Endothelial cell of umbilical vein (primary cell): ENCODE data around the gene SUGP2. TPM values are rescaled to one million over a fixed set of nuclear protein-coding genes. Genes with fewer than 3 reads are reported as not detected.

Experiments
- BruUV-seq: library from RNA; stranded (reverse); fragments of 400-500 nt; replicated peaks from 2 replicates; lab custom pipeline; 2021; lab: Mats Ljungman, UMichigan
- CTCF ChIA-PET: fragments of 300-600, 350-600 bp; sonication (Branson Sonifier 250); formaldehyde crosslinking; loops from one replicate; lab custom pipeline; 2021; ENCODE audit warnings: antibody characterized with exemption, inconsistent platforms; lab: Charles Lee
- POLR2A ChIA-PET: fragments of 300-600, 350-600 bp; sonication (Branson Sonifier 250); formaldehyde crosslinking; loops from one replicate; lab custom pipeline; 2021; ENCODE audit warnings: antibody characterized with exemption, inconsistent platforms; lab: Charles Lee
- DNase-seq: peaks from one replicate; pipeline ENCODE4 v3.0.0-alpha.2; 2011; ENCODE audit warnings: low read depth, low spot score
- FAIRE-seq: peaks from 2 replicates; lab custom pipeline; 2011; peaks lifted over from hg19 to GRCh38; lab: Jason Lieb, UNC
- H2AFZ ChIP-seq: 2 replicates; pipeline ENCODE4 v1.6.0; 2012; ENCODE audit warnings: low read depth, low read length, control low read depth, inconsistent platforms
- H3K27ac ChIP-seq: 2 replicates; pipeline ENCODE4 v1.5.1; 2011; ENCODE audit warnings: low read depth, mild to moderate bottlenecking, control low read depth, low read length, moderate library complexity; ENCODE audit not compliant: insufficient read depth
- H3K27me3 ChIP-seq, 2 experiments: 2 replicates each; pipeline versions ENCODE4 v1.6.0 to v1.6.1; 2011; ENCODE audit warnings: low read length in 2 of 2, mixed read lengths in 1 of 2; ENCODE audit not compliant: control insufficient read depth in 2 of 2, insufficient read depth in 2 of 2
- H3K36me3 ChIP-seq, 2 experiments: 2 replicates in 1 of 2; 3 replicates in 1 of 2; pipeline ENCODE4 v1.5.1; 2011; ENCODE audit warnings: low read length in 2 of 2, mild to moderate bottlenecking in 1 of 2, moderate library complexity in 1 of 2; ENCODE audit not compliant: control insufficient read depth in 2 of 2, insufficient read depth in 2 of 2; ENCODE audit errors: extremely low read depth in 1 of 2
- H3K4me1 ChIP-seq: 3 replicates; pipeline ENCODE4 v1.5.1; 2011; ENCODE audit warnings: mild to moderate bottlenecking, low read length; ENCODE audit not compliant: control insufficient read depth, insufficient read depth; ENCODE audit errors: extremely low read depth
- H3K4me2 ChIP-seq: 2 replicates; pipeline ENCODE4 v1.6.1; 2011; ENCODE audit warnings: low read length, control low read depth, mixed read lengths; ENCODE audit not compliant: insufficient read depth
- H3K4me3 ChIP-seq, 3 experiments: fragments of 200-600 bp in 1 of 3; sonication (generic), shearing (Covaris generic) in 1 of 3; replicated peaks in 1 of 3; 2 replicates each; pipeline ENCODE4 v1.5.1; 2011 to 2016; ENCODE audit warnings: control low read depth in 3 of 3, low read length in 3 of 3, mild to moderate bottlenecking in 2 of 3, inconsistent platforms in 1 of 3, low read depth in 1 of 3, moderate library complexity in 1 of 3; ENCODE audit not compliant: insufficient read depth in 1 of 3
- H3K79me2 ChIP-seq: 2 replicates; pipeline ENCODE4 v1.6.0; 2012; ENCODE audit warnings: low read length, inconsistent platforms; ENCODE audit not compliant: control insufficient read depth, insufficient read depth
- H3K9ac ChIP-seq: replicated peaks from 2 replicates; pipeline ENCODE3; 2011; ENCODE audit warnings: low read length, control low read depth; ENCODE audit not compliant: insufficient read depth; ENCODE audit errors: extremely low read depth
- H3K9me1 ChIP-seq: replicated peaks from 3 replicates; pipeline ENCODE4 v1.6.0; 2011; ENCODE audit warnings: mild to moderate bottlenecking, low read length; ENCODE audit not compliant: control insufficient read depth, insufficient read depth; ENCODE audit errors: extremely low read depth
- H3K9me3 ChIP-seq: replicated peaks from 2 replicates; pipeline ENCODE4 v1.5.1; 2012; ENCODE audit warnings: low read length, inconsistent platforms; ENCODE audit not compliant: control insufficient read depth, insufficient read depth
- H4K20me1 ChIP-seq: replicated peaks from 2 replicates; pipeline ENCODE3; 2011; ENCODE audit warnings: mild to moderate bottlenecking, low read length; ENCODE audit not compliant: control insufficient read depth, insufficient read depth; ENCODE audit errors: extremely low read depth
- EZH2 ChIP-seq: IDR thresholded peaks from 2 replicates; pipeline ENCODE4 v1.6.1; 2012; ENCODE audit warnings: borderline replicate concordance, low read depth, mild to moderate bottlenecking, moderate library complexity, low read length, inconsistent platforms; ENCODE audit not compliant: severe bottlenecking
- FOS ChIP-seq: IDR thresholded peaks from 2 replicates; pipeline ENCODE4 v1.6.1; 2011; ENCODE audit warnings: mild to moderate bottlenecking, low read length, moderate library complexity, borderline replicate concordance; ENCODE audit not compliant: insufficient read depth
- GATA2 ChIP-seq: IDR thresholded peaks from 2 replicates; pipeline ENCODE4 v1.7.0; 2011; ENCODE audit warnings: low read depth, mild to moderate bottlenecking, moderate library complexity, mixed read lengths, low read length; ENCODE audit not compliant: insufficient read length, insufficient read depth
- JUN ChIP-seq: IDR thresholded peaks from 2 replicates; pipeline ENCODE4 v1.6.1; 2011; ENCODE audit warnings: borderline replicate concordance, low read depth; ENCODE audit not compliant: insufficient read length, insufficient read depth
- MAX ChIP-seq: IDR thresholded peaks from 2 replicates; pipeline ENCODE4 v1.6.1; 2011; ENCODE audit not compliant: insufficient read depth, insufficient read length
- MYC ChIP-seq: IDR thresholded peaks from one replicate; pipeline ENCODE4 v1.6.1; 2011; ENCODE audit warnings: mild to moderate bottlenecking, low read depth, low read length
- POLR2A ChIP-seq: IDR thresholded peaks from 2 replicates; pipeline ENCODE4 v1.6.1; 2012; ENCODE audit warnings: low read depth, mild to moderate bottlenecking, control low read depth, low read length
- POLR2AphosphoS5 ChIP-seq: IDR thresholded peaks from 2 replicates; pipeline ENCODE4 v1.6.1; 2012; ENCODE audit warnings: low read depth, mild to moderate bottlenecking, control low read depth, low read length, moderate library complexity; ENCODE audit not compliant: insufficient read depth
- dilution Hi-C: fragments of 300-500 bp; cut with MboI; formaldehyde crosslinking; loops from one replicate; pipeline ENCODE4 v1.15.0; 2019; ENCODE audit warnings: low sequenced_read_pairs; ENCODE audit not compliant: extremely low pct_ligation_motif_present
- intact Hi-C: fragments of 100-400 bp; cut with micrococcal nuclease; formaldehyde crosslinking; loops from one replicate; pipeline ENCODE4 v1.10.0; 2022
- polyA plus RNA-seq, 4 experiments: library from polyadenylated mRNA; depleted of rRNA in 3 of 4; stranded (reverse) in 3 of 4; unstranded in 1 of 4; fragments of >200 nt; gene quantifications; 2 replicates each; pipeline versions ENCODE4 v1.2.1 to v1.2.3, GENCODE V29; 2011 to 2012; ENCODE audit warnings: missing spikeins in 1 of 4
- total RNA-seq: library from RNA; stranded (reverse); gene quantifications from 2 replicates; pipeline ENCODE4 v1.2.3, GENCODE V29; 2021
- TF ChIP-seq, protein P1 (sequence below), 2 donors: IDR thresholded peaks; 1 replicate in 1 of 2; 2 replicates in 1 of 2; pipeline ENCODE4 v1.5.1; 2011; ENCODE audit warnings: low read length in 2 of 2, mild to moderate bottlenecking in 2 of 2, moderate library complexity in 2 of 2, control low read depth in 1 of 2, inconsistent platforms in 1 of 2, low read depth in 1 of 2; ENCODE audit not compliant: insufficient read depth in 1 of 2; ENCODE audit errors: extremely low read depth in 1 of 2

SUGP2 gene
- total and polyA plus RNA-seq, 2 donors (not counting 3 experiments of a cell fraction or from before 2014, with no cell fraction given), result 44.6 to 79.7 TPM

GRCh38 chr19:19049406-19049805, 16.1 kb upstream of the SUGP2 start:
- CTCF ChIA-PET, result no interaction called here

DNA sequence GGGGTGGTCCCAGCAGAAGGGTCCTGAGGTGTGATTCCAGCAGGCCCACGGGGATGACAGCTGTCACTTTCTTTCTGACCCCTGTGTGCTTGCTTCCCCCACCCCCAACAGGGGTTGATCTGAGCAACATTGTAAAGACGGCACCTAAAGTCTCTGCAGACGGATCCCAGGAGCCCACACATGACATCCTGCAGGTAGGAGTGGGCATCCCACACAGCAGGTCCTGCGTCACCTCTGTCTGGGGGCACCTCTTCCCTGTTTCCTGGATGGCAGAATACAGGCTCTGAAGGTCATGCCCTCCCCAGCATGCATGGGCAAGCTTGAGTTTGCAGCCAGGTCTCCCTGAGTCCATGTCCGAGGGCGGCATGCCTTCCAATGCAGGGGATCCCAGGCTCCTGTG, 10.6 kb upstream of the SUGP2 start:
- Histone ChIP-seq H3K9ac (no peak overlapping the region), H3K4me1 (no peaks in the 10 kb centered on the region), H3K4me3 (no peak overlapping the region), H3K4me2 (no peak overlapping the region), H3K9me3 (no peaks in the 10 kb centered on the region), H2AFZ (no peak overlapping the region), H3K79me2 (peaks cover 10% of the 10 kb centered on the region), H3K27ac (no peak overlapping the region), H3K27me3 (no peaks in the 10 kb centered on the region), H4K20me1 (no peaks in the 10 kb centered on the region), H3K36me3 (peaks cover 3 to 12% of the 10 kb centered on the region in 2 experiments), H3K9me1 (no peaks in the 10 kb centered on the region)
- BruUV-seq, result no TSS peak
- FAIRE-seq (no peak), DNase-seq (no peak)
- ChIA-PET POLR2A (no interaction called here), CTCF (no interaction called here)
- dilution Hi-C loops, result no loop called here
- TF ChIP-seq FOS, result no peak
- no peak for TF ChIP-seq MYC
- no peak for TF ChIP-seq MAX
- TF ChIP-seq POLR2A, result no peak
- no peak for TF ChIP-seq POLR2AphosphoS5
- TF ChIP-seq GATA2, result no peak
- TF ChIP-seq EZH2, result no peak
- TF ChIP-seq JUN, result no peak
- TF ChIP-seq, protein P1, sequence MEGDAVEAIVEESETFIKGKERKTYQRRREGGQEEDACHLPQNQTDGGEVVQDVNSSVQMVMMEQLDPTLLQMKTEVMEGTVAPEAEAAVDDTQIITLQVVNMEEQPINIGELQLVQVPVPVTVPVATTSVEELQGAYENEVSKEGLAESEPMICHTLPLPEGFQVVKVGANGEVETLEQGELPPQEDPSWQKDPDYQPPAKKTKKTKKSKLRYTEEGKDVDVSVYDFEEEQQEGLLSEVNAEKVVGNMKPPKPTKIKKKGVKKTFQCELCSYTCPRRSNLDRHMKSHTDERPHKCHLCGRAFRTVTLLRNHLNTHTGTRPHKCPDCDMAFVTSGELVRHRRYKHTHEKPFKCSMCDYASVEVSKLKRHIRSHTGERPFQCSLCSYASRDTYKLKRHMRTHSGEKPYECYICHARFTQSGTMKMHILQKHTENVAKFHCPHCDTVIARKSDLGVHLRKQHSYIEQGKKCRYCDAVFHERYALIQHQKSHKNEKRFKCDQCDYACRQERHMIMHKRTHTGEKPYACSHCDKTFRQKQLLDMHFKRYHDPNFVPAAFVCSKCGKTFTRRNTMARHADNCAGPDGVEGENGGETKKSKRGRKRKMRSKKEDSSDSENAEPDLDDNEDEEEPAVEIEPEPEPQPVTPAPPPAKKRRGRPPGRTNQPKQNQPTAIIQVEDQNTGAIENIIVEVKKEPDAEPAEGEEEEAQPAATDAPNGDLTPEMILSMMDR (IDR thresholded peaks at IDR 0.05; ENCODE audit: extremely low read depth in 1 of 2, insufficient read depth in 1 of 2, low read depth in 1 of 2, low read length in 2 of 2), result no peak
- intact Hi-C loops, result no loop called here

More at GRCh38 chr19:19049406-19049805, 16.1 kb upstream of the SUGP2 start:
- Histone ChIP-seq H3K9me1 (no peaks in the 10 kb centered on the region), H3K79me2 (no peaks in the 10 kb centered on the region), H3K36me3 (peaks cover 6 to 13% of the 10 kb centered on the region in 2 experiments), H3K27ac (no peak overlapping the region), H4K20me1 (no peaks in the 10 kb centered on the region), H2AFZ (no peak overlapping the region), H3K9ac (no peak overlapping the region), H3K4me1 (no peaks in the 10 kb centered on the region), H3K27me3 (no peaks in the 10 kb centered on the region), H3K4me3 (no peak overlapping the region), H3K9me3 (no peaks in the 10 kb centered on the region), H3K4me2 (no peak overlapping the region)
- no peak for FAIRE-seq
- intact Hi-C loops (no loop called here), dilution Hi-C loops (no loop called here)
- POLR2A ChIA-PET, result no interaction called here
- TF ChIP-seq MAX (no peak), POLR2AphosphoS5 (no peak), POLR2A (no peak), GATA2 (no peak), EZH2 (no peak), MYC (no peak), JUN (no peak)
- DNase-seq, result no peak
- no TSS peak for BruUV-seq
